ENCODE results near the gene CASKIN2. TPM values are rescaled to one million over a fixed set of nuclear protein-coding genes. Genes with fewer than 3 reads are reported as not detected.
A peak's percentile ranks its signal among the peaks of the same experiment; 100 is the strongest.

Gene CASKIN2
- total RNA-seq, 1 experiment from 2014 or later, result 41.8 TPM

GRCh38 chr17:75460295-75460694, 55.0 kb downstream of the CASKIN2 start:
- no peaks in the 10 kb centered on the region for H3K9me3 ChIP-seq
- ChIA-PET POLR2A (interaction anchor here (0.6 to 2.7 kb wide), 5 partner anchors 30 to 1680 kb away, joined by 3 to 18 read pairs (median 4); partner anchors contain the start of genes SEC14L1 and TSEN54), CTCF (interaction anchor here (0.7 to 1.9 kb wide), 6 partner anchors 10 to 189 kb away, joined by 3 to 11 read pairs (median 4); partner anchors contain the start of genes MIF4GD and TSEN54)
- Mint-ChIP-seq H3K4me3 (ENCODE audit: unreplicated experiment) (peak overlapping the region; percentile 58), H3K4me1 (ENCODE audit: low read depth, unreplicated experiment) (peaks cover 19% of the 10 kb centered on the region), H3K27ac (ENCODE audit: unreplicated experiment) (peak overlapping the region; percentile 92), H3K9me3 (ENCODE audit: unreplicated experiment) (no peaks in the 10 kb centered on the region), H3K27me3 (ENCODE audit: insufficient read depth, unreplicated experiment) (no peaks in the 10 kb centered on the region), H3K36me3 (ENCODE audit: insufficient read depth, unreplicated experiment) (peaks cover 29% of the 10 kb centered on the region)
- intact Hi-C loops (cut with micrococcal nuclease; ENCODE audit: unreplicated experiment), result no loop called here
- no TSS peak for BruUV-seq (replicated peaks)
- DNase-seq, result peak in 1 of 2 experiments; percentile 21
- TF ChIP-seq CTCF (IDR thresholded peaks at IDR 0.05; ENCODE audit: insufficient read depth in 1 of 2, low read depth in 1 of 2, low read length in 1 of 2, severe bottlenecking in 1 of 2, unreplicated experiment in 1 of 2), result no peak
- H3K4me1 ChIP-seq, result peaks cover 38% of the 10 kb centered on the region
- H3K27me3 ChIP-seq (replicated peaks; ENCODE audit: control insufficient read depth, insufficient read depth, low read length), result no peaks in the 10 kb centered on the region
- H3K36me3 ChIP-seq (ENCODE audit: control insufficient read depth, insufficient read depth, low read length), result no peaks in the 10 kb centered on the region
- no peak overlapping the region for H3K4me3 ChIP-seq (ENCODE audit: low read depth, low read length)

- Histone ChIP-seq H3K27me3 (replicated peaks; ENCODE audit: control insufficient read depth, insufficient read depth, low read length) (no peaks in the 10 kb centered on the region), H3K36me3 (ENCODE audit: control insufficient read depth, insufficient read depth, low read length) (no peaks in the 10 kb centered on the region), H3K4me3 (ENCODE audit: low read depth, low read length) (no peak overlapping the region), H3K9me3 (no peaks in the 10 kb centered on the region), H3K4me1 (peaks cover 40% of the 10 kb centered on the region)
- peak overlapping the region; percentile 92 for H3K27ac Mint-ChIP-seq (ENCODE audit: unreplicated experiment)
- no peaks in the 10 kb centered on the region for H3K27me3 Mint-ChIP-seq (ENCODE audit: insufficient read depth, unreplicated experiment)
- peaks cover 25% of the 10 kb centered on the region for H3K36me3 Mint-ChIP-seq (ENCODE audit: insufficient read depth, unreplicated experiment)
- peak overlapping the region; percentile 58 for H3K4me3 Mint-ChIP-seq (ENCODE audit: unreplicated experiment)
- H3K9me3 Mint-ChIP-seq (ENCODE audit: unreplicated experiment), result no peaks in the 10 kb centered on the region
- ChIA-PET CTCF (interaction anchor here (0.6 to 1.9 kb wide), 7 partner anchors 10 to 189 kb away, joined by 3 to 11 read pairs (median 3); partner anchors contain the start of genes MIF4GD and TSEN54), POLR2A (interaction anchor here (0.6 to 2.7 kb wide), 7 partner anchors 17 to 1681 kb away, joined by 3 to 18 read pairs (median 3); partner anchors contain the start of genes SEC14L1 and TSEN54)
- intact Hi-C loops (cut with micrococcal nuclease; ENCODE audit: unreplicated experiment), result loop anchor here (1.0 kb wide), 1 partner anchor 29 kb away; no protein-coding TSS in a partner anchor
- TF ChIP-seq CTCF (IDR thresholded peaks at IDR 0.05; ENCODE audit: insufficient read depth in 1 of 2, low read depth in 1 of 2, low read length in 1 of 2, severe bottlenecking in 1 of 2, unreplicated experiment in 1 of 2), result no peak
- H3K4me1 Mint-ChIP-seq (ENCODE audit: low read depth, unreplicated experiment), result peaks cover 19% of the 10 kb centered on the region
- TSS peak; percentile 5 for BruUV-seq (replicated peaks)
- DNase-seq, result peak; percentile 80 to 81
Measured at GRCh38 chr17:75459590-75460267, 55.6 kb downstream of the CASKIN2 start.

DNA sequence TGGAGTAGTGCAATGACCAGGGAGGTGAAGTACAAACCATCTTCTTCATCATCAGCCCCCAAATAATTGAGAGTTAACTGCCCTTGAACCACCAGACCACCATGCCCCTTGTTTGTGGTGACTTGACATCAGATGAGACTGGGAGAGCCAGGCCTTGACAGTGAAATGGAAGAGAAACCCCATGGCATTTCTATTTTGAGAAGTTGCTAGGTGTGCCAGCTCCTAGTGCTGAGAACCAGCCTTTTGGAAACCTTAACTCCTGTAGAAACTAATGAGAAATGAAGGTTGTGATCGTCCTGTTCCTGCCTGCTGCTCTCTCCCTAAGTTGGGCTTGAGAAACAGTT, 56.1 kb downstream of the CASKIN2 start:
- intact Hi-C loops (cut with micrococcal nuclease; ENCODE audit: unreplicated experiment), result loop anchor here (1.0 kb wide), 1 partner anchor 29 kb away; no protein-coding TSS in a partner anchor
- no TSS peak for BruUV-seq (replicated peaks)
- Mint-ChIP-seq H3K4me3 (ENCODE audit: unreplicated experiment) (peak overlapping the region; percentile 58), H3K9me3 (ENCODE audit: unreplicated experiment) (no peaks in the 10 kb centered on the region), H3K27ac (ENCODE audit: unreplicated experiment) (peak overlapping the region; percentile 92), H3K27me3 (ENCODE audit: insufficient read depth, unreplicated experiment) (no peaks in the 10 kb centered on the region), H3K4me1 (ENCODE audit: low read depth, unreplicated experiment) (peaks cover 22% of the 10 kb centered on the region), H3K36me3 (ENCODE audit: insufficient read depth, unreplicated experiment) (peaks cover 23% of the 10 kb centered on the region)
- peaks cover 41% of the 10 kb centered on the region for H3K4me1 ChIP-seq
- no peak for DNase-seq
- no peaks in the 10 kb centered on the region for H3K36me3 ChIP-seq (ENCODE audit: control insufficient read depth, insufficient read depth, low read length)
- POLR2A ChIA-PET, result interaction anchor here (0.6 to 2.7 kb wide), 5 partner anchors 17 to 68 kb away, joined by 3 to 18 read pairs (median 4); no protein-coding TSS in a partner anchor
- H3K9me3 ChIP-seq, result no peaks in the 10 kb centered on the region
- TF ChIP-seq CTCF (IDR thresholded peaks at IDR 0.05; ENCODE audit: insufficient read depth in 1 of 2, low read depth in 1 of 2, low read length in 1 of 2, severe bottlenecking in 1 of 2, unreplicated experiment in 1 of 2), result no peak
- H3K27me3 ChIP-seq (replicated peaks; ENCODE audit: control insufficient read depth, insufficient read depth, low read length), result no peaks in the 10 kb centered on the region
- CTCF ChIA-PET, result interaction anchor here (0.6 to 1.9 kb wide), 4 partner anchors 29 to 188 kb away, joined by 3 to 11 read pairs (median 4); partner anchors contain the start of genes MIF4GD and TSEN54
- no peak overlapping the region for H3K4me3 ChIP-seq (ENCODE audit: low read depth, low read length)

Measured in Caco-2 (cell line).